Inferior parietal cortex (tissue), 1 donor: ENCODE data around the gene SERPINB8.

Experiments
- DNase-seq: peaks from one replicate; pipeline ENCODE4 v3.0.0-alpha.2; 2016; ENCODE audit errors: extremely low spot score

The SERPINB8 gene

GRCh38 chr18:64019922-64020756 lies 50.3 kb downstream of the SERPINB8 start:
- no peak for DNase-seq

GRCh38 chr18:64026350-64026749 lies 56.5 kb downstream of the SERPINB8 start:
- no peak for DNase-seq

- DNase-seq = no peak
Measured at GRCh38 chr18:64027931-64028695, 58.2 kb downstream of the SERPINB8 start.

GRCh38 chr18:64029096-64029495 lies 59.2 kb downstream of the SERPINB8 start:
- DNase-seq = no peak

- DNase-seq = no peak
Measured at GRCh38 chr18:64031411-64031810, 61.5 kb downstream of the SERPINB8 start.

GRCh38 chr18:64032312-64032711 lies 62.4 kb downstream of the SERPINB8 start:
- DNase-seq = no peak

- DNase-seq = peak; percentile 84
Measured at GRCh38 chr18:64037812-64038414, 68.0 kb downstream of the SERPINB8 start.
